ENCODE results near the gene CRB2.

GRCh38 chr9:123408313-123409262 lies 52.6 kb downstream of the CRB2 start:
- TF ChIP-seq CTCF (IDR thresholded peaks at IDR 0.05; ENCODE audit: borderline replicate concordance, extremely low read depth, low read length, poor library complexity, severe bottlenecking): no peak
- TF ChIP-seq EZH2 (IDR thresholded peaks at IDR 0.05; ENCODE audit: borderline replicate concordance, low read depth, low read length, severe bottlenecking): no peak
